Testis (tissue), 3 donors: Measurements from ENCODE around the gene SPATA19. TPM values are rescaled to one million over a fixed set of nuclear protein-coding genes. Genes with fewer than 3 reads are reported as not detected.

ENCODE experiments used
- DNase-seq: peaks from one replicate; pipeline ENCODE4 v3.0.0-alpha.2; 2019
- H3K27ac ChIP-seq, 2 donors: fragments of 200-600 bp; sonication (generic); one replicate each; pipeline ENCODE4 v1.5.1; 2019
- H3K27me3 ChIP-seq: fragments of 200-600 bp; sonication (generic); one replicate; pipeline ENCODE4 v1.5.1; 2019
- H3K36me3 ChIP-seq: fragments of 200-600 bp; sonication (generic); one replicate; pipeline ENCODE4 v1.5.1; 2017; ENCODE audit warnings: low read depth; ENCODE audit errors: missing control alignments
- H3K4me1 ChIP-seq: fragments of 200-600 bp; sonication (generic); one replicate; pipeline ENCODE4 v1.5.1; 2019
- H3K4me3 ChIP-seq, 2 donors: fragments of 200-600 bp; sonication (generic); one replicate each; pipeline ENCODE4 v1.5.1; 2017 to 2019
- H3K9me3 ChIP-seq: fragments of 200-600 bp; sonication (generic); one replicate; pipeline ENCODE4 v1.5.1; 2017
- POLR2A ChIP-seq: fragments of 450-650 bp; IDR thresholded peaks from one replicate; pipeline ENCODE4 v1.6.1; 2017; ENCODE audit warnings: antibody characterized with exemption, mild to moderate bottlenecking, moderate library complexity
- WGBS, 2 donors: methylation state at CpG; one replicate each; pipeline ENCODE4 v1.1.5; 2018; 5-methylcytosine and 5-hydroxymethylcytosine counted together
- intact Hi-C: fragments of 100-400 bp; cut with DNase I; formaldehyde crosslinking; loops from one replicate; pipeline ENCODE4 v1.15.1; 2023; ENCODE audit warnings: low total_unique reads
- polyA plus RNA-seq: library from polyadenylated mRNA; stranded (reverse); fragments of 350-450 nt; fragmentation: Illumina TruSeq; extraction: RNeasy Lipid Tissue Mini Kit (QIAGEN cat#74804); gene quantifications from one replicate; pipeline ENCODE4 v1.2.3, GENCODE V29; 2014; ENCODE audit warnings: low read depth, low replicate concordance; ENCODE audit not compliant: insufficient read depth
- total RNA-seq, 2 donors: library from RNA; depleted of rRNA; stranded (reverse); fragments of >200 nt; gene quantifications; one replicate each; pipeline ENCODE4 v1.2.3, GENCODE V29; 2016
- TF ChIP-seq, protein P1 (sequence below), 3 experiments: fragments of 450-650 bp in 2 of 3; fragments of 200-600 bp in 1 of 3; sonication (generic) in 1 of 3; IDR thresholded peaks; one replicate each; pipeline ENCODE4 v1.5.1; 2016 to 2019; ENCODE audit warnings: antibody characterized with exemption in 3 of 3, mild to moderate bottlenecking in 2 of 3, moderate library complexity in 1 of 3

SPATA19 gene
- total and polyA plus RNA-seq, 3 donors from 2014 or later = 43.4 to 154 (median 142) TPM

DNA sequence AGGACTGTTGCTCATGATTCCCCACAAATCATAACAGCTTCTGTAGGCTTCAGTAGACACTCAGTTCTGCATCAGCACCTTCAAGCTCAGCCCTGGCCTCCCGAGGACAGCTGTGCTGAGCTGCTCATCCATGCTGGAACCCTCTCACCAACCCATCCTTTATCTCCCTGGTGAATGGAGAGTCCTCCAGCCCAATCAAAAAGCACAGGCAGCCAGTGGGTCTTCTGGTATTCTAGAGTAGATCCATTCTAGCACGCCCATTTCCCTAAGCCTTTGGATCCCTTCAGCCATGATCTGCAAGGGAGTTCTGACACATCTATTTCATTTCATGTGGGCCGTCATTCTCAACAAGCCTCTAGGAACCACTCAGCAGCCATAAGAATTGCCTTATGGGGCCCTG is 44.6 kb upstream of the SPATA19 start:
- intact Hi-C loops = no loop called here
- Histone ChIP-seq H3K27me3 (no peaks in the 10 kb centered on the region), H3K36me3 (no peaks in the 10 kb centered on the region), H3K4me3 (no peak overlapping the region), H3K27ac (no peak overlapping the region), H3K4me1 (no peaks in the 10 kb centered on the region), H3K9me3 (no peaks in the 10 kb centered on the region)
- no peak for DNase-seq
- 89 to 93% methylated on average over 3 of the region's 3 CpGs for WGBS, 2 donors
- TF ChIP-seq, protein P1, sequence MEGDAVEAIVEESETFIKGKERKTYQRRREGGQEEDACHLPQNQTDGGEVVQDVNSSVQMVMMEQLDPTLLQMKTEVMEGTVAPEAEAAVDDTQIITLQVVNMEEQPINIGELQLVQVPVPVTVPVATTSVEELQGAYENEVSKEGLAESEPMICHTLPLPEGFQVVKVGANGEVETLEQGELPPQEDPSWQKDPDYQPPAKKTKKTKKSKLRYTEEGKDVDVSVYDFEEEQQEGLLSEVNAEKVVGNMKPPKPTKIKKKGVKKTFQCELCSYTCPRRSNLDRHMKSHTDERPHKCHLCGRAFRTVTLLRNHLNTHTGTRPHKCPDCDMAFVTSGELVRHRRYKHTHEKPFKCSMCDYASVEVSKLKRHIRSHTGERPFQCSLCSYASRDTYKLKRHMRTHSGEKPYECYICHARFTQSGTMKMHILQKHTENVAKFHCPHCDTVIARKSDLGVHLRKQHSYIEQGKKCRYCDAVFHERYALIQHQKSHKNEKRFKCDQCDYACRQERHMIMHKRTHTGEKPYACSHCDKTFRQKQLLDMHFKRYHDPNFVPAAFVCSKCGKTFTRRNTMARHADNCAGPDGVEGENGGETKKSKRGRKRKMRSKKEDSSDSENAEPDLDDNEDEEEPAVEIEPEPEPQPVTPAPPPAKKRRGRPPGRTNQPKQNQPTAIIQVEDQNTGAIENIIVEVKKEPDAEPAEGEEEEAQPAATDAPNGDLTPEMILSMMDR (IDR thresholded peaks at IDR 0.05) = no peak
- TF ChIP-seq POLR2A = no peak

DNA sequence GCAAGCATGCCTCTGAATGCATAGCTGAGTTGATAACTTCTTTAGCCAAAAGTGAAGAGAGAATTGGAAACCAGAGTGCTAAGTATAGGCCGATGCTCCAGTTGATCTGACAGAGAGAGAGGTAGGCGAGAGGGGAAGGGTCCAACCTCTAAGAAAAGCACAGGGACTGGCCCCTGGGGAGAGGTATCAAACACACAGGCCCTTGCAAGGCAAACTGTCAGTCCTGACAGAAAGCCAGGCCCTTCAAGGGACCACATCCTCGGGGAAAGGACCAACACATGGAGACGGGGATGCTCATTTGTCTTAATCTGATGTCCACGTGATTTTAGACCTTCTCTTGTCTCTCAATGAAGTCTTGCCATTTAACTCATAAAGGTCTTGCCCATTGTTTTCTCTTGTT is 43.9 kb upstream of the SPATA19 start:
- Histone ChIP-seq H3K4me3 (no peak overlapping the region), H3K4me1 (no peaks in the 10 kb centered on the region), H3K27me3 (no peaks in the 10 kb centered on the region), H3K9me3 (no peaks in the 10 kb centered on the region), H3K36me3 (no peaks in the 10 kb centered on the region), H3K27ac (no peak overlapping the region)
- intact Hi-C loops = no loop called here
- TF ChIP-seq POLR2A = no peak
- TF ChIP-seq, protein P1 (IDR thresholded peaks at IDR 0.05) = no peak
- DNase-seq = no peak
- 89 to 90% methylated on average over 5 of the region's 5 CpGs for WGBS, 2 donors

DNA sequence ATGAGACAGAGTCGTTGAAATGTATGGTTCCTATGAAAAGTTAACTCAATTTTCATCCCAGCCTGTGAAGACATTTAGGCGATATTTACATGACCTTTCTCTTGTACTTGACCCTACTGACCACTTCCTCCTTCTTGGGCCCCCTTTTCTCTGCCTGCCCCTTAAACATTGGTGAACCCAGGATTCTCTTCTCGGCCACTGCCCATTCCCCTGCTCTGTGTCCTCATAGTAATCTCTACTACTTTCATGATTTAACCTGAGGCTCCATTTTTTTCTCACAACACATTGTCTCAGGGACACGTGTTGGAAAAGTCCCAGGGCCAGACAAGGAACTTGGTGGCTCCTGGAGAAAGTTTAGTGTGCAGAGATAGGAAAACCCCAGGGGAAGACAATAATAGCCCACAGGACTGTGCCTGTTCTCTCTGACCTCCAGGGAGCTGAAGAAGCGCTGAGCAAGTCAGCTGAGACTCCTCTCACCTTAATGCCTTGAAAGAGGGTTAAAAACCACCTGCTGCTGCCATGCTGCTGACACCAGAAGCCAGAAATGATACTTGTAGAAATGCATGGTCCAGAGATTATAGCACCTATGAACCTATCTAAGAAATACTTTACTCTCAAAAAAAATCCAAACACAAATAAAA is 42.5 kb upstream of the SPATA19 start:
- Histone ChIP-seq H3K27ac (no peak overlapping the region), H3K27me3 (no peaks in the 10 kb centered on the region), H3K36me3 (no peaks in the 10 kb centered on the region), H3K9me3 (no peaks in the 10 kb centered on the region), H3K4me3 (no peak overlapping the region), H3K4me1 (no peaks in the 10 kb centered on the region)
- intact Hi-C loops = no loop called here
- 76 to 83% methylated on average over 5 of the region's 5 CpGs for WGBS, 2 donors
- DNase-seq = peak; percentile 2
- no peak for TF ChIP-seq POLR2A

DNA sequence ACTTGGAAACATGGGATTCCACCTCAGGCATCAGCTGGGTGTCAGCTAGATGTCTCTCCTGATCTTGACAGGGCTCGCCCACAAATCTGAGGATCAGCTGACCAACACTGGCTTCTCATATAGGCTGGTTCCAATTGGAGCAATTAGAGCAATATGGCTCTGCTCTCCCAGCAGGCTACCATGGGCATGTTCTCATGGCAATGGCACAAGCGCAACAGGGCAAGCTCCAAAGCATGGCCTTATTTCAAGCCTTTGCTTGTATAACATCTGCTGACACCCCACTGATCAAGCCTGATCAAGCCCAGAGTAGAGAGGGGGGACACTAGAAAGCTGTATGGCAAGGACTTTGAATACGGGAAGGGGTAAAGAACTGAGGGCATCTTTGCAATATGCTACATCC is 40.7 kb upstream of the SPATA19 start:
- H3K4me3 ChIP-seq = no peak overlapping the region
- no peak overlapping the region for H3K27ac ChIP-seq
- no peaks in the 10 kb centered on the region for H3K36me3 ChIP-seq
- no peak for DNase-seq
- intact Hi-C loops = no loop called here
- H3K9me3 ChIP-seq = no peaks in the 10 kb centered on the region
- H3K27me3 ChIP-seq = no peaks in the 10 kb centered on the region
- 86 to 89% methylated on average over 3 of the region's 3 CpGs for WGBS, 2 donors
- no peak for TF ChIP-seq POLR2A
- TF ChIP-seq, protein P1 (IDR thresholded peaks at IDR 0.05) = no peak
- H3K4me1 ChIP-seq = no peaks in the 10 kb centered on the region

DNA sequence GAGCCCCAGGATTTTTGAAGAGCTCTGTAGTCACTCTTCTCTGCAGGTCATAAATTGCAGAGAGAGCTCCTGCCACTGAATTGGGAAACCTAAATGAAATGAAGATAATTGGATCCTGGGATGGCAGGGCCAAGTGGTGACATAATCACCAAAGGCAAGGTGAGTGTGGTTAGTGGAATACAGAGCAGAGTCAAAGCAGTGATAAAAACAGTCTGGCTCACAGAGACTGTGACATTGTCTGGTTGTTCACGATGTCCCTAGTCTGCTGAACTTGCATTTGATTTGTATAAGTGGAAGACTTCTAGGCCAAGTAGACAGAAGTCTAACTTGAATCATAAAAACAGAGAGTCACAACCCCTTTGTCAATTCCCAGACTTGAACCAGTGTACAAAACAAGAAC is 26.8 kb upstream of the SPATA19 start:
- no peak for DNase-seq
- Histone ChIP-seq H3K27me3 (no peaks in the 10 kb centered on the region), H3K4me1 (no peaks in the 10 kb centered on the region), H3K4me3 (no peak overlapping the region), H3K27ac (no peak overlapping the region), H3K9me3 (no peaks in the 10 kb centered on the region), H3K36me3 (no peaks in the 10 kb centered on the region)
- WGBS, 2 donors = 45 to 59% methylated on average over 1 of the region's 1 CpG
- TF ChIP-seq, protein P1 (IDR thresholded peaks at IDR 0.05) = no peak
- no peak for TF ChIP-seq POLR2A
- intact Hi-C loops = no loop called here
